GM18502 (cell line): Measurements from ENCODE around the gene TDRD7.

Source experiments
- ATAC-seq: cut with Tn5 transposase; IDR thresholded peaks from one replicate; pipeline ENCODE4 v1.9.1; 2021; ENCODE audit warnings: mild to moderate bottlenecking; ENCODE audit not compliant: unreplicated experiment, poor library complexity

Gene TDRD7, protein sequence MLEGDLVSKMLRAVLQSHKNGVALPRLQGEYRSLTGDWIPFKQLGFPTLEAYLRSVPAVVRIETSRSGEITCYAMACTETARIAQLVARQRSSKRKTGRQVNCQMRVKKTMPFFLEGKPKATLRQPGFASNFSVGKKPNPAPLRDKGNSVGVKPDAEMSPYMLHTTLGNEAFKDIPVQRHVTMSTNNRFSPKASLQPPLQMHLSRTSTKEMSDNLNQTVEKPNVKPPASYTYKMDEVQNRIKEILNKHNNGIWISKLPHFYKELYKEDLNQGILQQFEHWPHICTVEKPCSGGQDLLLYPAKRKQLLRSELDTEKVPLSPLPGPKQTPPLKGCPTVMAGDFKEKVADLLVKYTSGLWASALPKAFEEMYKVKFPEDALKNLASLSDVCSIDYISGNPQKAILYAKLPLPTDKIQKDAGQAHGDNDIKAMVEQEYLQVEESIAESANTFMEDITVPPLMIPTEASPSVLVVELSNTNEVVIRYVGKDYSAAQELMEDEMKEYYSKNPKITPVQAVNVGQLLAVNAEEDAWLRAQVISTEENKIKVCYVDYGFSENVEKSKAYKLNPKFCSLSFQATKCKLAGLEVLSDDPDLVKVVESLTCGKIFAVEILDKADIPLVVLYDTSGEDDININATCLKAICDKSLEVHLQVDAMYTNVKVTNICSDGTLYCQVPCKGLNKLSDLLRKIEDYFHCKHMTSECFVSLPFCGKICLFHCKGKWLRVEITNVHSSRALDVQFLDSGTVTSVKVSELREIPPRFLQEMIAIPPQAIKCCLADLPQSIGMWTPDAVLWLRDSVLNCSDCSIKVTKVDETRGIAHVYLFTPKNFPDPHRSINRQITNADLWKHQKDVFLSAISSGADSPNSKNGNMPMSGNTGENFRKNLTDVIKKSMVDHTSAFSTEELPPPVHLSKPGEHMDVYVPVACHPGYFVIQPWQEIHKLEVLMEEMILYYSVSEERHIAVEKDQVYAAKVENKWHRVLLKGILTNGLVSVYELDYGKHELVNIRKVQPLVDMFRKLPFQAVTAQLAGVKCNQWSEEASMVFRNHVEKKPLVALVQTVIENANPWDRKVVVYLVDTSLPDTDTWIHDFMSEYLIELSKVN

DNA sequence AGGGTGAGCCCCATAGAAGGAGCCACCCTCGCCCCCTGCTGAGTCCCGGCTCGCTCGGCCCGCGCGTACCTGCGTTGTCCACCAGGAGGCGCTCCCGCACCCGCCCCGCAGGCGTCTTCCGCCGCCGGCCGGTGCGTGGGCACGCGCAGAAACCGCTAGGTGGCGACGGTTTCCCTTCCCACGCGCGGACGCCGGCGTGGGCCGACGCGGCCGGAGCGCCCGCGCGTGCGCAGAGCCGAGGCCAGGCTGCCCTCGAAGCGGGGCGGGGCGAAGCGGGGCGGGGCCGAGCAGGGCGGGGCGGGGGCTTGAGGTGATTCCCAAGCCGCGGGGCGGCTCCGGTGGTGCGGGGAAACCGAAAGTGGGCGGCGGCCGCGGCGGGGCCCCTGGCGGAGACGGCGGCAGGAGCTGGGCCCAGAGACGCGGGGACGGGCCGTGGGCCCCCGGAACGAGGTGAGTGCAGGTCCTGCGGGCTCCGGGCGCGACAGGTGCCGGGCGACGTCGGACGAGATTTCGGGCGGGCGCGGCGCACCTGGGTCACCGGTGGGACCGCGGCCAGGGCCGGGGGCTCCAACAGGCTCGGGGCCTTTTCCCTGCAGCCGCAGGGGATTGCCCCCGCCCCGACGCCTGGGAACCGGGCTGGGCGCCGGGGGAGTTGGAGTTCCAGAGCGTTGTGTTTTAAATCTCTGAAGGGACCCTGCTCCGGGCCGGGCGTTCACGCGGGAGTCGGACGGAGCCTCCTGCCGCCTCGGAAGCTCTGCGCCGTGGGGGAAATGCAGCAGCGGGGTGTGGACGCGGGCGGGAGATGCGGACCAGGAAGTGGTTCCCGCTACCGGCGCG lies at the start of gene TDRD7:
Gene TDRD7 (plus strand): TSS at position 308 of the 837 bp plus-strand sequence. CDS start 16,370 bp downstream, outside the sequence.
- peak; percentile 84 for ATAC-seq

DNA sequence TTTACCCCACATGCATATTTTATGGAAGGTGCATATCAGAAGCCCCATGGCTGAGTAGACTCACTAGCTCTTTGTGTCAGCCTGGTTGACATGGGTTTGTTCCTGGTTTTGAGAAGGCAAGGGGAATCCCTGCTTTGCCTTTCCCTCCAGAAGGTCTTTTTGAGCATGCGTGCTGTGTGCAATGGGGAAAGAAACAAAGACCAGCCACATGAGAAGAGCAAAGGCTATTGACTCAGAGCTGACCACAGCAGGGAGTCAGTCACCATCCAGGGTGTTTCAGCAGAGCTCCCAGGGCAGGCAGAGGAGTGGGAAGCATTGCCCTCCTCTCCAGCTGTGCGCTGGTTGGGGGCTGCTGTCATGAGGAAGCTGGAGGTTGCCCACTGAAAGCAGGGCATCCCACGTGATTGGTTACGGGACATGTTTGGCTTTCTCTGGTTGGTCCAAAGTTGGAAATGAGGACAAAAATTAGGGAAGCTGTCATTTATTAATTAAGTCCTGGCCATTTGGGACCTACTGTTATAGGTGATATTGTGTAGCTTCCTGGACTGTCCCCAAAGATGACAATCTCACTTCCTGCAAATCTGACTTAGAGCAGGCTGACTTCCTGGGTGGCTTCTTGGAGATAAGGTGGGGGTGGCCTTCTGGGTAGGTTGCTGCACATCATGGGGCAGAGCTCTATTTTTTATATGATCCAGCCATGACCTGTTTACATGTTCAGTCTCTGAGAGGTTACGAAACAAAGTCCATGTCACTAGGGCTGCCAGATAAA lies 48.9 kb upstream of the TDRD7 start:
- no peak for ATAC-seq

DNA sequence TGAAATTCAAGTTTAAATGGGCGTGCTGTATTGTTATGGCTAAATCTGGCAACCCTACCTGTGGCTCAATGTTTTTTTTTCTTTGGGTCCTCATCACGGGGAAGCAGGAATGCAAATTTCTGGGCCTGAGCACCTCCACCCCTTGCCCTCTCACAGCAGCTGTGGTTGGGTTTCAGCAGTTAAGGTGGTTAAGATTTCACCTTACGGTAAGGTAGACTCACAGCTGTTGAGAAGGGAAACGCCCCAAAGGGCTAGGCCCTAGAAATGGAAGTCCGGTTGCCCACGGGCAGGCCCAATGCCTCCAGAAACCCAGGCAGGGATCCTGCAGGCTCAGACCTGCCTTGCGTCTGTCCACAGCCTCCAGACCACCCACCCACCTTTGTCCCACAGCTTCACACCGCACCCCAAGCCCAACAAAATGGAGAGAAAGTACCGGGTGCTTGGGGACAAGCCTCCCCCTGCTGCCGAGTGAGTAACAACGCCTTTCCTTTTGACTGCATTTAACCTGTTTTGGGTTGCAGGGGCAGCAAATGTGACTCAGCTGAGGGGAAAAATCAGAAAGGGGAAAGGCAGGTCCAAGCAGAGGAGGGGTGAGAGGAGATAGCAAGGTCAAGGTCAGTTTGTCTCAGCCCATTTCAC lies 48.1 kb upstream of the TDRD7 start:
- no peak for ATAC-seq

DNA sequence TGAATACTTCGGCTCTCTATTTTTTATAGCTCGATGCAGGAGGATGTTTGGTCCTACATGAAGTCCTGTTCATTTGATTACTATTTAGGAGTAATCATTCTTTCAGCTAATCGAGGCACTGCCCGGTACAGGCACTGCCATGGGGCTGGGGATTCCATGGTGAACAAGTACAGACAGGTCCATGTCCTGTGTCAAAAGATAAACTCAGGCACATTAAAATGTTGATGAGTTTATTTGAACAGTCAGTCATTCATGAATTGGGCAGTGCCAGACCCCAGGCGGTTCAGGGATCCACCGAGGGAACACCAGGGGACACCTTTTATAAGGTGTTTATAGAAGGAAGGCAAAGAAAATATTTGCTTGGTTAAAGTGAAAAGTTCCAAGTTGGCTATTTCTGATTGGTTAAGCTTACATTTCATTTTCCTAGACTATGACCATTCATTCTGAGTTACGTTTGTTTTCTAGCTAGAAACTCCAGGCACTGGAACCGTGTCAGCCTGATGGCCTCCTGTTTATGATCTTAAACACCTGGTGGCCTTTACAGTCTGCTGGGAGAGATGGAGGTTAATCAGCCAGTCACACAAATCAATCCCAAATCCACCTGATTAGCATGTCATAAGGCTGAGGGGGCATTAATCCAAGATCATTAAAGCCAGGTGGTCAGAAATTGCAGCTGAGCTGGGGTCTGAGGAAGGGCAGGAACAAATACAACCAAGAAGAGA lies 47.0 kb upstream of the TDRD7 start:
- no peak for ATAC-seq

DNA sequence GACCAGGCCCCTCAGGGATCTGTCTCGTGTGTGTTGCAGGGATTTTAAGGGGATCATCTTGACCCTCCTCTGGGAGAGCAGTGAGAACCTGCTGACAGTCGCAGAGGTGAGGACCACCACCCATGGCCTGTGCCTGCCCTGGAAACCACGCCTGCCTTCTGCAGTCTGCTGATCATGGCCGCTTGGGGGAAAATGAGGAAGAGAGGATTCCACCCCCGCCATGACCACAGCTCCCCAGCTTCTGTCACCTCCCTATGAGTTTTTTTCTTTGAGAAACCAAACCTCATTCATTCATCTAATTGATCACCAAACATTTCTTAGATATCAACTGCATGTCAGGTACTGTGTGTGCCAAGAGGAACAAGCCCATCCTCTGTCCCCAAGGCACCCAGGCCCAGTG lies 46.3 kb upstream of the TDRD7 start:
- no peak for ATAC-seq

DNA sequence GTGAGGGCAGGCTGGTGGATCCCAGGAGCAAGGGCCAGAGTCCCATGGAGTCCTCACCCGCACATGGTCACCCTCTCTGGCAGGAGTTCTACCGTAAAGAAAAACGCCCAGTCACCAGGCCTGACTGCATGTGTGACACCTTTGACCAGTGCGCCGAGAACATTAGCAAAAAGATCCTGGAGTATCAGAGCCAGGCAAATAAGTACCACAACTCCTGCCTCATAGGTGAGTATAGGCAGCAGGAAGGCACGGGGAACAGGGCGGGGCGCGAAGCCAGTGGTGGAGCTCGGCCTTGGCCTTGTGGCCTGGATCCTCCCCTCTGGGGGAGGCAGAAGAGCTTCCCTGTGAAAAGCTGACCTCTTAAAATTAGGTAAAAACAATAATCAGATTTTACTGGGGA lies 45.4 kb upstream of the TDRD7 start:
- no peak for ATAC-seq

DNA sequence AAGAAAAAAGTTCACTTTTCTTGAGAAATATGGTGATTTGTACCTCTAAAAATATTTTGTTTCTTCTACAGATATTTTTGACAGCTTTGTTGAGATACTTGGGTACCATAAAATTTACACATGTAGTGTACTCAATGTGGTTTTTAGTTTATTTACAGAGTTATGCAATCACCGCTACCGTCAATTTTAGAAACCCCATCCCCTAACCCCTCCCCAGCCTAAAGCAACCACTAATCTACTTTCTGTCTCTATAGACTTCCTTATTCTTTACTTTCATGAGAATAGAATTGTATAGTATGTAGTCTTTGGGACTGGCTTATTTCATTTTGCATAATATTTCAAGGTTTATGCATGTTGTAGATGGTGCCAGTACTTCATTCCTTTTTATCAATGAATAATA lies 45.0 kb upstream of the TDRD7 start:
- ATAC-seq, result no peak

DNA sequence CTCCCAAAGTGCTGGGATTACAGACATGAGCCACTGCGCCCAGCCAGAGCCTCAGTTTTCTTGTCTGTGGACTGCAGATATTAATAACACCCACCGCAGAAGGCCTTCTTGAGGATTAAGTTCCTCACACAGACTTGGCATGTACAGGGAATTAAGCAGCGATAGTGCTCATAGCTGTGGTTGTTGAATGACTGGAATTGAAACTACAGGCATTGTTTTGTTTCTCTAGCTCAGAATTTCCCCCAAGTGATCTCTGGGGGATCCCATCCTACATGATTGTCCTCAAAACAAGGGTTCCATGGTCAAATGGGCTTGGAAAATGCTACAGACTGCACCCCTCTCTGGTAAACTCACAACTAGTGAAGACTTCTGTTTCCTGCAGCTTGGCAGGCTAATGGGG lies 44.2 kb upstream of the TDRD7 start:
- ATAC-seq, result peak; percentile 50

DNA sequence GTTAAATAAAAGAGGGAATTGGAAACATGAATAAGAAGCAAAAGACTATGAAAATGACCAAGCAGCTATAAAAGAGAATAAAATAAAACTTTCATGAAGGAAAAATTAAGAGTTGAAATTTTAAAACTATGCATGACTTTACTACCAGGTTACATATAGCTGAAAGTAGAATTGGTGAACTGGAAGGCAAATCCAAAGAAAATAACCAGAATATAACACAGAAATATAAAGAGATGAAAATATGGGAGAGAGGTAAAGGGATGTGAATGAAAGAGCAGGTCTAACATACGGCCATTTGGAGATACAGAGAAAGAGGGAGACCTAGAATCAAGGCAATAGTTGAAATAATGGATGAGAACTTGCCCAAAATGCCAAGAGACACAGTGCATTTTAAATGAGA lies 42.9 kb upstream of the TDRD7 start:
- no peak for ATAC-seq

DNA sequence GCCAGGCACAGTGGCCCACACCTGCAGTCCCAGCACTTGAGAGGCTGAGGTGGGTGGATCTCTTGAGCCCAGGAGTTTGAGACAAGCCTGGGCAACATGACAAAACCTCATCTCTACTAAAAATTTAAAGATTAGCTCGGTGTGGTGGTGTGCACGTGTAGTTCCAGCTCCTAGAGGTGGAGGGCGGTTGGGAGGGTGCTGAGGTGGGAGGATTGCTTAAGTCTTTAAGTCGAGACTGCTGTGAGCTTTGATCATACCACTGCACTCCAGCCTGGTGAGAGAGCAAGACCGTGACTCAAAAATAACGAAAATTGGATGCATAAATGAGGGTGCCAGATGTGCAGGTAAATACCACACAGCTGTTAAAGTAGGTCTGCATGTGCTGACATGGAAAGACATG lies 39.3 kb upstream of the TDRD7 start:
- no peak for ATAC-seq

DNA sequence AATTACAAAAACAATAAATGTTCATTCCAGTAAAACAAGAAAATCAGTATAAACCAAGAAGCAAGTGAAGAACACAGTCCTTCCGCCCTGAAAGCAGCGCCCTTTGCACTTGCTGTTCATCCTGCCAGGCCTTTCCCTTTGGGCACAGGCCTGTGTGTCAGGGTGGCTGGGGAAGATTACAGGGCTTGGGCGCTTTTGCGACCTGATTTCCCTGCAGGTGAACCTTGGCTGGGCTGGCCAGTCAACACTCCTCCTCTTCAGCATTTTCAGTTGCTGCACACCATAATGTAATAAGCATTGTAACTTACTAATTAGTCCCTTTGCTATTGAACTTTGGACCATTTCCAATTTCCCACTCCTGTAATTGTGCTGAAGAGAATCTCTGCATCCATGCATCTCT lies 38.6 kb upstream of the TDRD7 start:
- no peak for ATAC-seq

DNA sequence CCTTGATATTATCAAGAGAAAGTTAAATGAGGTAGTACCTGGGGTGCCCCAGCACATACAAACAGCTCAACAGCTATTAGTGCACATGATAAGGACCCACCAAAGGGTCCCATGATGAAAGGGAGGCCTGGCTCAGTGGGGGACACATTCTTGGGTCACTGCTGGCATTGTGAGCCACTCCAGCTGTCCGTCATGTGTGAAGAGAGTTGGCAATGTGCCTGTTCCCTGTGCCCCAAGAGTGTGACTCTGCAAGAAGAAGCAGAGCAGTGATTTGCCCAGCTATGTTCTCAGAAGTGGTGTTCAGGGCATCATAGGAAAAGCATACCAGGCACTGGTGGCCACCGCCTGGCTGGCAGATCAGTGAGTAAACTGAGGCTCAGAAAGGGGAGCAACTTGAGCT lies 37.1 kb upstream of the TDRD7 start:
- no peak for ATAC-seq

DNA sequence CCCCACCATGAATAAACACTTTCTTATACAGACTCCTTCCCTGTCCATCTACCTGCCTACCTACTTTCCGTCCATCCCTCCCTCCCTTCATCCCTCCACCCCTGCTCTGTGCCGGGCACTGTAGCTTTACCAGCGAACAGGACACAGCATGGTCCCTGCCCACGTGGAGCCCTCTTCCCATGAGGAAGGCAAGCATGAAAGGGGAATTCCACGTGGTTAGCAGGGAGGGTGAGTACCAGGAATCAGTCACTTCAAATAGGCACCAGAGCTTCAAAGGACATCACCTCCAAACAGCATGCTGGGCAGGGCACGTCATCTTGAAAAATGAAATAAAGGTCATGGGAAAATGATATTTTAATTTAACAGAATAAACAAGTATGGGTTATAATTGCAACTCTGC lies 35.0 kb upstream of the TDRD7 start:
- ATAC-seq, result no peak

DNA sequence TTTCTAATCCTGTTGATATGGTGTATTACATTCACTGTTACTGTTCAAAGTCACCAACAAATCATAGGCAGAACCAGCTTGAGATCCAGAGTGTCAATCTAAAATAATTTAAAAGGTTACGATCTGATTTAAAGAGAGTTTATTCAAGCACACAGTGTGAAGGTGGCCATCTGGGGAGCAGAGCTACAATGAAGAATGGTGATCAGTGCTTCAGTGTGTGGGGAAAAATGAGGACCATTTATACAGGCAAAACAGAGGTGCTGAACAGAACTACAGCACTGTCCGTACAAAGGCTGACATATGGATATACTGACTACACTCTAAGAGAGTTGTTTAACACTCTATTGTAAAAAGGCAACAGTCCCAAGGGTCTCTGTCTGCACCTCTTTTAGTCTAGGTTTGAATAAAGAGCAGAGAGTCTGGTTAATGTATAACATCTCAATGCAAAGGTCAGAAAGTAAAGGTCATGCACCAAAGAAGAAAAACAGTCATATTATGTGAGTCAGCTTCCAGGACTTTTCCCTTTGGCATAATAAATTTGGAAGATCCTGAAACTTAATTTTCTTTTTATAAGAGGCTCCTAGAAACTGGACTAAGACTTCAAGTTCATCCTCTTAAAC lies 29.7 kb upstream of the TDRD7 start:
- ATAC-seq, result no peak

DNA sequence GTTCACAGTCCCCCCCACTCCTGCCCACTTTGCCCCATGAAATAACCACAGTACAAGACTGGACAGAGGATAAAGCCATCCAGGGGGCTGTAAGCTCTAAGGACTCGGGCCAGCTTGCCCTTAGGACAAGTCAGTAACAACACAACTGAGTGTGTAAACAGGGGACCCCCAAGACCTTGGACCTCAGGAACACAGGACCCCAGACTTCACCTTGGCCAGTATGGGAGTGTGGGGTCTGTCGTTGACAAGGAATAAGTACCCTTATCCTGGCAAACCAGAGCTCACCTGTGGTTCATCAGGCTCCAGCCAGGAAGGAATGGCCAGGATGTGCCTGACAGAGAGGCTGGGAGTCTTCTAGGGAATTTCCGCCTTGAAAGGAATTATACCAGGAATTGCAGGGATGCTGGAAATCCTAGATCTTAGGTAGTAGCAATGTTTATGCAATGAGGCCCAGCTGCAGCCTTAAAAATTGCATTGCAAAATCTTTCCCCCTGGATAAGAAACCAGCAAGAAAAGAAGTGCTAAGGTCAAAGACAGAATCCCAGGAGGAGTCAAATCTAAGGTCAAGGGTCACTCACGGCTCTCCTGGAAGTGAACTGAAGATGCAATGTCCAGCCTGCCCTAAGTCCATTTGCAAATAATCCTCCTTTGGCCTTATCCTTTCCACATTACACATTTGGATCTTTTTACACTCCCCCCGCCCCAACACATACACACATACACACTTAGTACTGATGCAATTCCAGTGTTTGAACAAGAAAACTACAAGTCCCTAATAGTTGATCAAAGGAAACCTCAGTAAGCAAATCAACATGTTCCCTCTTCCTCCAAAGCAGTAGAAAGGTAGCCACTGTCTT lies 27.3 kb upstream of the TDRD7 start:
- ATAC-seq, result no peak

DNA sequence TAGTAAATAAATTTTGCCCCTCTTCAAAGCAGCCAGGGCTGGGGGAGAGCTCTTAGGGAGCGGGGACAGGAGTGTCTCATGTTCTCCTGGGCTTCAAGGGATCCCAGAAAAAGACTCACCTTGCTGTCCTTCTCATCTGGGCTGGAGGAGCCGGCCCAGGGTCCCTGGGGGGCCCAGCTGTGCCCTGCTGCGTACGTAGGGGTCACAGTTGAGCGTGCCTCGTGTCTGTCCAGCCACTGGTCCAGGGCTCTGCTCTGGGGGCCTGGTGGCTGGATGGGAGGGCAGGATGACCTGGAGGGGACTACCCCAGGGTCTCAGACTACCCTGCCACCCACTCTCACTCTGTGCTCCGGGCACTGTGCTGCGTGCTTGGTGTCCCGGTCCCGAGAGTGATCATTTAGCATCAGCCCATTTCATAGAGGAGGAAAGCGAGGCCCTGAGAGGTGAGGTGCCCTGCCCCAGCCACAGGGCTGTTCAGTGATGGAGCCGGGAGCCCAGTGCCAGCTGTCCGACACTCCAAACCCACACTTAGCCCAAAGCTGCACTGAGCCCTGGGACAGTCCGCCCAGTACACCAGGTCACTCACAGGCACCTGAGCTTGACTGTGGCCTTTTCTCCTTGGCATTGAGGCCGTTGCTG lies 26.2 kb upstream of the TDRD7 start:
- no peak for ATAC-seq

DNA sequence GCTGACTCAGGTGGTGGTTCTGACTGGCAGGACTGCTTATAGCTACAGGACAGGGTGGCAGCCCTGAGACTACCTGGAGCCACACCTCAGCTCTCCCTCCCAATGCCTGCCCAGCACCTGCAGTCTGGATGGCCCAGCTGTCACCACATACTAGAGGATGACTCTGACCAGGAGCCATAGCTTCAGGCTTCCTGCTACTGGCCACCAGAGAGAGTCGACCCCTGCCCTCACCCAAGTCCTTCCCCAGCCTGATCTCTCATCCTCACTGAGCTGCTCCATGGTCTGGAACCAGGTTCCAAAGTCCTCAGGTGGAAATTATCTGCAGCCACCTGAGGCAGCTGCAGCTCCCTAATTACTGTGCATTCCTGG lies 25.6 kb upstream of the TDRD7 start:
- ATAC-seq, result no peak
